Common myeloid progenitor, CD34-positive (primary cell): ENCODE measurements around the gene UBE2D4. TPM values are rescaled to one million over a fixed set of nuclear protein-coding genes. Genes with fewer than 3 reads are reported as not detected.

Experiments used
- CTCF ChIA-PET: fragments of 350-600 bp; sonication (Branson Sonifier 250); formaldehyde crosslinking; loops from one replicate; lab custom pipeline; 2021; ENCODE audit warnings: antibody characterized with exemption; lab: Charles Lee
- POLR2A ChIA-PET: fragments of 350-600 bp; sonication (Branson Sonifier 250); formaldehyde crosslinking; loops from one replicate; lab custom pipeline; 2021; ENCODE audit warnings: antibody characterized with exemption; lab: Charles Lee
- DNase-seq, 3 donors: peaks; one replicate each; pipeline versions ENCODE4 v3.0.0 to v3.0.0-alpha.2; 2013
- H3K27ac ChIP-seq, 2 experiments: 1 replicate in 1 of 2; 2 replicates in 1 of 2; pipeline ENCODE4 v1.7.0; 2013; ENCODE audit warnings: inconsistent platforms in 2 of 2, low read length in 2 of 2, mild to moderate bottlenecking in 2 of 2, low read depth in 1 of 2, moderate library complexity in 1 of 2; ENCODE audit not compliant: severe bottlenecking in 2 of 2, insufficient read depth in 1 of 2, poor library complexity in 1 of 2
- H3K27me3 ChIP-seq, 5 experiments: replicated peaks in 2 of 5; 1 replicate in 3 of 5; 2 replicates in 2 of 5; pipeline versions ENCODE4 v1.6.1 to v1.7.0; 2013; ENCODE audit warnings: low read length in 4 of 5, mild to moderate bottlenecking in 2 of 5, moderate library complexity in 2 of 5, inconsistent platforms in 1 of 5; ENCODE audit not compliant: insufficient read depth in 5 of 5, control insufficient read depth in 4 of 5
- H3K36me3 ChIP-seq, 4 experiments: 1 replicate in 2 of 4; 2 replicates in 2 of 4; pipeline versions ENCODE4 v1.6.1 to v1.7.0; 2013; ENCODE audit warnings: low read length in 3 of 4, control low read depth in 1 of 4, mild to moderate bottlenecking in 1 of 4; ENCODE audit not compliant: control insufficient read depth in 4 of 4, insufficient read depth in 4 of 4
- H3K4me1 ChIP-seq, 4 experiments: 1 replicate in 3 of 4; 2 replicates in 1 of 4; pipeline versions ENCODE4 v1.6.1 to v1.7.1; 2013; ENCODE audit warnings: low read length in 3 of 4, mild to moderate bottlenecking in 3 of 4, control low read depth in 1 of 4, inconsistent platforms in 1 of 4, moderate library complexity in 1 of 4; ENCODE audit not compliant: control insufficient read depth in 4 of 4, insufficient read depth in 4 of 4; ENCODE audit errors: control extremely low read depth in 1 of 4
- H3K4me3 ChIP-seq, 7 experiments: 1 replicate in 4 of 7; 2 replicates in 3 of 7; pipeline versions ENCODE4 v1.5.1 to v1.7.0; 2013; ENCODE audit warnings: mild to moderate bottlenecking in 7 of 7, low read length in 6 of 7, moderate library complexity in 6 of 7, inconsistent platforms in 2 of 7, low read depth in 2 of 7, control low read depth in 1 of 7; ENCODE audit not compliant: insufficient read depth in 4 of 7, control insufficient read depth in 1 of 7; ENCODE audit errors: extremely low read depth in 1 of 7
- H3K9me3 ChIP-seq, 5 experiments: 1 replicate in 4 of 5; 2 replicates in 1 of 5; pipeline versions ENCODE4 v1.6.1 to v1.7.1; 2013; ENCODE audit warnings: low read length in 4 of 5, mild to moderate bottlenecking in 2 of 5, inconsistent platforms in 1 of 5, low read depth in 1 of 5, moderate library complexity in 1 of 5; ENCODE audit not compliant: control insufficient read depth in 4 of 5, insufficient read depth in 2 of 5; ENCODE audit errors: control extremely low read depth in 1 of 5
- WGBS: methylation state at CpG from one replicate; pipeline ENCODE4 v1.1.5; 2013; ENCODE audit not compliant: insufficient coverage; 5-methylcytosine and 5-hydroxymethylcytosine counted together
- polyA plus RNA-seq: library from polyadenylated mRNA; unstranded; fragments of 120-200 nt; gene quantifications from one replicate; pipeline ENCODE4 v1.2.1, GENCODE V29; 2013

The UBE2D4 gene
- polyA plus RNA-seq, result 9.0 TPM

DNA sequence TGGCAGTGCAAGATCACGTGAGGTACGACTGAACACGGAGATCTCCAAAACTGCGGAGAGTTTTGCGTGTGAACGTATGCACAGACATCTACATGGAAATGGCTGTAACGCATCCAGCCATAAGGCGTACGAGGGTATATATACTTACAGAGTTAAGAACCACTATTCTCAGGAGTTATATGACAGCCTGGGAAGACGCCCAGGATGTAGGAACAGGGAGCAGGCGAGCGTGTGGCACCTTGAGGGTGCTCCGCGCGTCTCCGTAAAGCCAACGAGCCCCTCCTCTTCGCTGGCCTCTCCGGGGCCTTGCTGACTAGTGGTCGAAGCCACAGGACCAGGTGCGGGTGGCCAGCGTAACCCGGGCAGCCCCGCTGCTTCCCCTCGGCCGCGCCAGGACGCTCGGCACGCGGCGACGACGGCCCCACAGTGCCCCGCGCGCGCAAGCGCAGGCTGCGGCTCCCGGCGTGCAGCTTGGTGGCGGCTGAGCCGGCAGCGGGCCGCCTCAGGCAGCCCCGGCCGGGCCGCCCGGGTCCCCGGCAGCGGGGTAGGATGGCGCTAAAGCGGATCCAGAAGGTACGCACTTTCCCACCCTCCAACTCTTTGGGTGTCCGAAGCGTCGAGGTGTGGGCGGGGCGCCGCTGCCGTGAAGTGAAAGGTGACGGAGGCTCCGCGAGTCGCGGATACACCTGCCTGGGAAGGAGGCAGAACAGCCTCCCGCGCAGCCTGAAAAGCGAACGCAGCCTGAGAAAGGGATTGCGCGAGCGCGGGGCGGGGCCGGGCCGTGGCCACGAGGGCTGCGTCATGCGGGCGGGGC, at the start of gene UBE2D4:
Gene UBE2D4, plus strand, starts transcription at position 453 of the 814 bp plus-strand sequence. Its CDS starts 97 bp downstream, at position 550.
- 0% methylated on average over 77 of the region's 82 CpGs for WGBS
- POLR2A ChIA-PET, result interaction anchor here (0.6 to 0.9 kb wide), 3 partner anchors 9 to 74 kb away, joined by 3 read pairs; no protein-coding TSS in a partner anchor
- Histone ChIP-seq H3K36me3 (no peaks in the 10 kb centered on the region), H3K27me3 (no peaks in the 10 kb centered on the region), H3K4me1 (peaks cover 3 to 22% (median 15%) of the 10 kb centered on the region in 4 experiments), H3K27ac (peak within 1 kb of the TSS; percentile 25 to 82), H3K9me3 (no peaks in the 10 kb centered on the region), H3K4me3 (peak within 1 kb of the TSS; percentile 58 to 87 (median 74))
- DNase-seq, result peak; percentile 77 to 91 (median 86)
- CTCF ChIA-PET, result interaction anchor here (1.5 kb wide), 1 partner anchor 11 kb away, joined by 4 read pairs; no protein-coding TSS in a partner anchor

DNA sequence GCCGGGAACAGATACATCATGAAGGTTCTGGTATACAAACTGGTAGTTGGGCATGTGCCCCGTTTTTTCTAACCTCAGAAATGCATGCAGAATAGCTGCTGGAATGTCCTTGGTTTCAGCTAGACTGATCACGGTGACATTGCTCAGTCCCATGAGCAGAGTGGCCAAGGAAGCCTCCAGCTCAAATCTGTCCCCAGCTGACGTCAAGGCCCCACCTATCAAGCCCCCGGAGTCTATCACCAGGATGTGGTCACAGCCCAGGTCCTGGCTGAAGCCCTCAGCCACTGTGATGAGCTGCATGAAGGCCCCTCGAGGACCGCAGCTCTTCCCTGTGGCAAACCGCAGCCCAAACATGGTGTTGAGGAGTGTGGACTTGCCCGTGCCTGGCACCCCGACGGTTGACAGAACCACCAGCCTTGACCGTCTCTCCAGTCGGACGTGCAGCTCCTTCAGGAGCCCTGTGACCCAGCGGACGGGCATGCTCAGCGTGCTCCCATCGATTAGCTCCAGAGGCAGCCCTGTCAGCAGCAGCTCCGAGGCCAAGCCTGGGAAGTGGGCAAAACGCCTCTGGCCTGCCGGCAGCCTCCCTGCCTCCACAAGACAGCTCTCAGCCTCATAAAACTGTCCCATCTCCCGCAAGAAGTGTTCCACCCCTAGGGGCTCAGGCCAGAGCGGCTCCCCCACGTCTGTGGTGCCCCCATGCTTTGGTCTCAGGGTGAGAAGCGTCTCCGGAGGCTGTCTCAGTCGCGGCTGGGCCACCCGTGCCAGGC, 49.1 kb upstream of the UBE2D4 start:
- WGBS, result 95% methylated on average over 29 of the region's 29 CpGs
- POLR2A ChIA-PET, result no interaction called here
- H3K4me3 ChIP-seq, result no peak overlapping the region
- H3K9me3 ChIP-seq, result no peaks in the 10 kb centered on the region
- no peaks in the 10 kb centered on the region for H3K27me3 ChIP-seq
- DNase-seq, result no peak
- peaks cover 5 to 59% (median 47%) of the 10 kb centered on the region in 4 experiments for H3K36me3 ChIP-seq
- peaks cover 0 to 8% (median 0%) of the 10 kb centered on the region in 4 experiments for H3K4me1 ChIP-seq
- CTCF ChIA-PET, result no interaction called here
- H3K27ac ChIP-seq, result no peak overlapping the region

DNA sequence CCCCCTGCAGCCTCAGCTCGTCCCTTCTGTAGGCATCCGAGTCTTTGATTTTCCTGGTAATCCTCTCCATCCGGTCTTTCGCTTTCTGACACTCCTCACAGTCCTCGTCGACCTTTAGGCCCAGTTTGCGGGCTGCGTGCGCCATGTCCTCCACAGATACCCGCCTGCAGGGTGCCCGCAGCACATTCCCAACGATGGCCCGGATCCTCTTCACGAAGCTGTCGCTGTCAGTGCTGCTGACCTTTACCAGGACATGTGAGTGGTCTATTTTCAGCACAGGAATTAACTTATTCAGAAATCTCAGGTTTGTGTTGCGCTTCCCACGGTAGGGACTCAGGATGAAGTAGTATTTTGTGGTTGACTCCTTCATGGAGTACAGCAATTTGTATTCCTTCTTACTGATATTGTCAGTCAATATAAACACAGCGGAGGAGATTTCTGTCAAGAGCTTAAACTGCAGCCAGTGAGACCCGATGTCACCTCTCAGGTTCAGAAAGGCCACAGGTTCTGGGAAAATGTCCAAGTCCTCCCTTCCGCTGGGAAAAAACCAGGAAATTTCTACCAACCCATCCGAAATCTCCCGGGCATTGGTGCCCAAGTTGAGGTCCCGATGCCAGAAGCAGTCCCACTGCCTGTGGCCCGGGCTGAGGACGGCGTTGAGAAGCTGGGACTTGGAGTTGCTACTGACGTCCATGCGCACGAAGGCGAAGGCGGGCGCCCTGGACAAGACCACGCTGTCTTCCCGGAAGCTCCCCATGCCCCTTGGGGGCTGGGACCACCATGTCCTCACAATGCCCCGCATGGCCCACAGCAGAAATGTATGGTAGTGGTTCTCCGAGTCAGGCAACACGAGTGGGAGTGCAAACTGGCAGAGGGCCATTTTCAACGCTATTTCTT, 48.0 kb upstream of the UBE2D4 start:
- peaks cover 7 to 62% (median 49%) of the 10 kb centered on the region in 4 experiments for H3K36me3 ChIP-seq
- ChIA-PET CTCF (interaction anchor here (1.4 kb wide), 1 partner anchor 42 kb away, joined by 3 read pairs; no protein-coding TSS in a partner anchor), POLR2A (interaction anchor here (1.1 kb wide), 1 partner anchor 8 kb away, joined by 3 read pairs; no protein-coding TSS in a partner anchor)
- H3K27ac ChIP-seq, result no peak overlapping the region
- H3K4me3 ChIP-seq, result no peak overlapping the region
- no peaks in the 10 kb centered on the region for H3K9me3 ChIP-seq
- 95% methylated on average over 37 of the region's 38 CpGs for WGBS
- H3K27me3 ChIP-seq, result no peaks in the 10 kb centered on the region
- DNase-seq, result no peak
- H3K4me1 ChIP-seq, result peaks cover 0 to 8% (median 0%) of the 10 kb centered on the region in 4 experiments

DNA sequence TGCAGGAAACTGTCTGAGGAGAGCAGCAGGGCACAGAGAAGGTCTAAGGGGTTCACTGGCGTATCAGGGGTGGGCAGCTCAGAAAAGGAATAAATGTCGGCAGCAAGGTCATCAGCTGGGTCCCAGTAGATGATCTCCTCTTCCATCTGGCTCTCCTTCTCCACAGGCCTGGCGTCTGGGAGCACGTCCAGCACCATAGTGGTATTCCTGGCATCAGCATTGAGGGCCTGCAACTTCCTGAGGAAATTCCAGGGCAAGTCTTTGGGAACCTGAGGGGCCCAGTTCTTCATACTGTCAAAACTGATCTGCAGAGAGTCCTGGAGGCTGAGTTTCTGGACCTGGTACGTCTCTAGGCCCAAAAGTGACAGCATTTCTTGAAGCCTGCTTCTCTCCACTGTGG, 47.4 kb upstream of the UBE2D4 start:
- Histone ChIP-seq H3K36me3 (peaks cover 7 to 63% (median 54%) of the 10 kb centered on the region in 4 experiments), H3K27me3 (no peaks in the 10 kb centered on the region), H3K9me3 (no peaks in the 10 kb centered on the region), H3K4me3 (no peak overlapping the region), H3K27ac (no peak overlapping the region), H3K4me1 (peaks cover 0 to 8% (median 0%) of the 10 kb centered on the region in 4 experiments)
- 95% methylated on average over 4 of the region's 5 CpGs for WGBS
- CTCF ChIA-PET, result interaction anchor here (1.4 kb wide), 1 partner anchor 42 kb away, joined by 3 read pairs; no protein-coding TSS in a partner anchor
- POLR2A ChIA-PET, result interaction anchor here (1.1 kb wide), 1 partner anchor 7 kb away, joined by 3 read pairs; no protein-coding TSS in a partner anchor
- no peak for DNase-seq

DNA sequence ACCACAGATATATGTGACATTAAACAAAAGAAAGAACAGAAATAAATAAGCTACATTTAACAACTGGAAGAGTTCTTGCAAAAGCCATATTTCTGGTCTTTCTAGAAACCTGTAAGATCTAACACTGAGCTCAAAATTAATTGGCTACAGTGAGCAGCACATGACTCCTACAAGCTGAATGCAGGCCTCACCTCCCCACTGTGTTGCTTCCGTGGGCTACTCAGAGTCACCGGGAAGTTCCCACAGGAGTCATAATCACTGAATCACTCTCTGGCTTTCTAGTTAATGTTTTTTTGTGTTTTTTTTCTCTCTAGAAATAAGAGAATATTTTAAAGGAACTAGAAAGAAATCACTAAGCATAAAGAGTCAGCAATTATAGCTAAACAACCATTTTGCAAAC, 46.8 kb upstream of the UBE2D4 start:
- Histone ChIP-seq H3K27me3 (no peaks in the 10 kb centered on the region), H3K27ac (no peak overlapping the region), H3K36me3 (peaks cover 7 to 66% (median 55%) of the 10 kb centered on the region in 4 experiments), H3K4me3 (no peak overlapping the region), H3K4me1 (peaks cover 0 to 8% (median 0%) of the 10 kb centered on the region in 4 experiments), H3K9me3 (no peaks in the 10 kb centered on the region)
- WGBS, result 83% methylated on average over 1 of the region's 2 CpGs
- no peak for DNase-seq
- POLR2A ChIA-PET, result interaction anchor here (0.6 kb wide), 1 partner anchor 48 kb away, joined by 4 read pairs; no protein-coding TSS in a partner anchor
- CTCF ChIA-PET, result no interaction called here

DNA sequence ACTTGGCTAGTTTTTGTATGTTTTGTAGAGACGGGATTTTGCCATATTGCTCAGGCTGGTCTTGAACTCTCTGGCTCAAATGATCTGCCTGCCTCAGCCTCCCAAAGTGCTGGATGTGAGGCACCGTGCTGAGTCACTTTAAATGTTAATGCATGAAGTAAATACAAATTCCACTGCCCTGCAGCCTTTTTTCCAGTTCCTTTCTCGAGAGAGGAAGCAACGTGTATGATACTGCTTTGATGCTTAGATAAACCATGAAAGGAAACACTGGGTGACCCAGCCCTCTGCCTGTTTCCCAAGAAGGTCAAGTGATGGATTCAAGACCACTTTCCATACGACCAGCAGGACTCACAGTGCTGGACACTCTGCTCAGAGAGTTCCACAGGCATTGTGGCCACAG, 45.6 kb upstream of the UBE2D4 start:
- ChIA-PET CTCF (no interaction called here), POLR2A (no interaction called here)
- H3K9me3 ChIP-seq, result no peaks in the 10 kb centered on the region
- no peak overlapping the region for H3K4me3 ChIP-seq
- H3K27ac ChIP-seq, result no peak overlapping the region
- 81% methylated on average over 5 of the region's 5 CpGs for WGBS
- H3K36me3 ChIP-seq, result peaks cover 10 to 63% (median 55%) of the 10 kb centered on the region in 4 experiments
- no peak for DNase-seq
- peaks cover 0 to 8% (median 0%) of the 10 kb centered on the region in 4 experiments for H3K4me1 ChIP-seq
- no peaks in the 10 kb centered on the region for H3K27me3 ChIP-seq
